Smooth muscle cell (in vitro differentiated cells): Measurements from ENCODE around the gene TRRAP. TPM values are rescaled to one million over a fixed set of nuclear protein-coding genes. Genes with fewer than 3 reads are reported as not detected.

Experiments used
- DNase-seq: peaks from one replicate; lab custom pipeline; 2025; ENCODE audit not compliant: unreplicated experiment; lab: John Stamatoyannopoulos, UW
- H2AFZ ChIP-seq: fragments of 200-600 bp; sonication (generic); 2 replicates; pipeline ENCODE4 v1.6.0; 2016; ENCODE audit warnings: antibody characterized with exemption, low read depth, mild to moderate bottlenecking
- H3F3A ChIP-seq: fragments of 200-600 bp; sonication (generic); 2 replicates; pipeline ENCODE4 v1.6.0; 2017; ENCODE audit warnings: antibody characterized with exemption, low read depth
- H3K27ac ChIP-seq: fragments of 200-600 bp; sonication (generic); 2 replicates; pipeline ENCODE4 v1.5.1; 2016; ENCODE audit warnings: low read depth, mild to moderate bottlenecking
- H3K27me3 ChIP-seq: fragments of 200-600 bp; sonication (generic); 2 replicates; pipeline ENCODE4 v1.6.1; 2016; ENCODE audit warnings: low read depth, mild to moderate bottlenecking
- H3K36me3 ChIP-seq: fragments of 200-600 bp; sonication (generic); 2 replicates; pipeline ENCODE4 v1.5.1; 2016; ENCODE audit warnings: low read depth
- H3K4me1 ChIP-seq: fragments of 200-600 bp; sonication (generic); 2 replicates; pipeline ENCODE4 v1.5.1; 2016; ENCODE audit warnings: low read depth
- H3K4me2 ChIP-seq: fragments of 200-600 bp; sonication (generic); 2 replicates; pipeline ENCODE4 v1.6.0; 2016; ENCODE audit warnings: mild to moderate bottlenecking
- H3K4me3 ChIP-seq: fragments of 200-600 bp; sonication (generic); 2 replicates; pipeline ENCODE4 v1.5.1; 2016; ENCODE audit warnings: mild to moderate bottlenecking
- H3K79me2 ChIP-seq: fragments of 200-600 bp; sonication (generic); 2 replicates; pipeline ENCODE4 v1.6.0; 2016; ENCODE audit warnings: low read depth, mild to moderate bottlenecking
- H3K9ac ChIP-seq: fragments of 200-600 bp; sonication (generic); 2 replicates; pipeline ENCODE4 v1.6.0; 2016; ENCODE audit warnings: low read depth
- H3K9me3 ChIP-seq: fragments of 200-600 bp; sonication (generic); replicated peaks from 2 replicates; pipeline ENCODE4 v1.5.1; 2016; ENCODE audit warnings: low read depth
- H4K20me1 ChIP-seq: fragments of 200-600 bp; sonication (generic); 2 replicates; pipeline ENCODE4 v1.6.0; 2016; ENCODE audit warnings: low read depth
- WGBS: methylation state at CpG from one replicate; pipeline ENCODE4 v1.1.7; 2016; ENCODE audit warnings: low lambda C conversion rate; 5-methylcytosine and 5-hydroxymethylcytosine counted together
- microRNA-seq: library from miRNA; unstranded; fragments of <30 nt; microRNA quantifications from one replicate; pipeline ENCODE4, GENCODE V29; 2016; ENCODE audit warnings: borderline number of aligned reads
- polyA plus RNA-seq: library from polyadenylated mRNA; unstranded; fragments of >200 nt; fragmentation: Nextera tagmentation; extraction: Ambion mirVana; gene quantifications from 2 replicates; pipeline ENCODE4 v1.2.1, GENCODE V29; 2016
- small RNA-seq: library from RNA; depleted of rRNA; stranded (forward); fragments of <200 nt; gene quantifications from one replicate; pipeline ENCODE3, GENCODE V24; 2014
- total RNA-seq: library from RNA; depleted of rRNA; stranded (reverse); fragments of >200 nt; gene quantifications from 2 replicates; pipeline ENCODE4 v1.2.3, GENCODE V29; 2014
- TF ChIP-seq, protein P1 (sequence below): fragments of 200-600 bp; sonication (generic); IDR thresholded peaks from 2 replicates; pipeline ENCODE4 v1.5.1; 2017; ENCODE audit warnings: borderline replicate concordance, mild to moderate bottlenecking, antibody characterized with exemption; ENCODE audit not compliant: insufficient read depth, poor library complexity, severe bottlenecking

The TRRAP gene
- total and polyA plus RNA-seq, 2 experiments from 2014 or later = 3.9 to 24.8 TPM

DNA sequence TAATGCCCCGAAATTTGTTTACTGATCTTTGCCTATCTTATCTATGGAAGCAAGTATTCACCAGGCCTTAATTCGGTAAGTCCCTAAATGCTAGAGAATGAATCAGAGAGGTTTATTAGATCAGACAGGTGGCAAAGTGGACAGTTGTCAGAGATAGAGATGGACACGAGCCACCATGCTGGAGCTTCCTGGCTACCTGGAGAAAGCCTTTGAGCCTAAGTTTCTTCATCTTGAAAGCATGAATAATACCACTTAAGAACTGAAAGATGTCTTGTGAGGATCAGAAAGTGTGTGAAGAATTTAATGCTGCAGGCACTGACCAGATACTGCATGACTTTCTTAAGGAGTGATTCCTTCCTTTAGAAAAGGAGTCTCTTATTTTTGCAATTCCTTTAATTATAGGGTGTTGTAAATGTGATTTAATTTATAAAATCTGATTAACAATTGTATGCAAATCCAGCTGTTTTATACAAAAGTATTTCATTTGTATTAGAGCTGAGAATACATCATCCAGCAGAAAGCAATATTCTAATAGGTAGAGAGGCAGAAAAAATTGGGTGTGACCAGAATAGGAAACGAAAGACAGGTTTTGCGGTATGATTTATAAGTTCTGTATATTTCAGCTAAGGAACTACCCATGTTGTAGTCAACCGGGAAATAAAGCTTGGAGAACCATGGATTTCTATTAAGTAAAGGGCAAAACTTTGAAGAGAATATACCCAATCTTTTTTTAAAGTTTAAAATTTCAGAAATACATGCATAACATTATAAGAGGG is 182.9 kb downstream of the TRRAP start:
- H3K27me3 ChIP-seq = no peaks in the 10 kb centered on the region
- DNase-seq = no peak
- H4K20me1 ChIP-seq = peaks cover 58% of the 10 kb centered on the region
- no peak overlapping the region for H3K4me3 ChIP-seq
- no peaks in the 10 kb centered on the region for H3K4me1 ChIP-seq
- TF ChIP-seq, protein P1, sequence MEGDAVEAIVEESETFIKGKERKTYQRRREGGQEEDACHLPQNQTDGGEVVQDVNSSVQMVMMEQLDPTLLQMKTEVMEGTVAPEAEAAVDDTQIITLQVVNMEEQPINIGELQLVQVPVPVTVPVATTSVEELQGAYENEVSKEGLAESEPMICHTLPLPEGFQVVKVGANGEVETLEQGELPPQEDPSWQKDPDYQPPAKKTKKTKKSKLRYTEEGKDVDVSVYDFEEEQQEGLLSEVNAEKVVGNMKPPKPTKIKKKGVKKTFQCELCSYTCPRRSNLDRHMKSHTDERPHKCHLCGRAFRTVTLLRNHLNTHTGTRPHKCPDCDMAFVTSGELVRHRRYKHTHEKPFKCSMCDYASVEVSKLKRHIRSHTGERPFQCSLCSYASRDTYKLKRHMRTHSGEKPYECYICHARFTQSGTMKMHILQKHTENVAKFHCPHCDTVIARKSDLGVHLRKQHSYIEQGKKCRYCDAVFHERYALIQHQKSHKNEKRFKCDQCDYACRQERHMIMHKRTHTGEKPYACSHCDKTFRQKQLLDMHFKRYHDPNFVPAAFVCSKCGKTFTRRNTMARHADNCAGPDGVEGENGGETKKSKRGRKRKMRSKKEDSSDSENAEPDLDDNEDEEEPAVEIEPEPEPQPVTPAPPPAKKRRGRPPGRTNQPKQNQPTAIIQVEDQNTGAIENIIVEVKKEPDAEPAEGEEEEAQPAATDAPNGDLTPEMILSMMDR = no peak
- peaks cover 55% of the 10 kb centered on the region for H3K79me2 ChIP-seq
- H3K9me3 ChIP-seq = no peaks in the 10 kb centered on the region
- no peaks in the 10 kb centered on the region for H3K36me3 ChIP-seq
- H3F3A ChIP-seq = peaks cover 7% of the 10 kb centered on the region
- no peak overlapping the region for H3K9ac ChIP-seq
- no peak overlapping the region for H3K4me2 ChIP-seq
- 92% methylated on average over 6 of the region's 6 CpGs for WGBS
- no peak overlapping the region for H2AFZ ChIP-seq
- no peak overlapping the region for H3K27ac ChIP-seq

Small RNAs within 50 kb of the gene (microRNA-seq; reads per million reads assigned to microRNA genes)
- gene MIR3609 = 9.9 reads per million, percentile 13 among the genes with 10 or more reads in this experiment

Small RNAs within 50 kb of the gene (small RNA-seq; reads per million reads assigned to genes)
- gene MIR3609 = 749 reads per million, percentile 100 among the genes with 10 or more reads in this experiment

Other genes with a start within 250 kb of the TRRAP start
- gene TMEM130, start 8.5 kb upstream of the TRRAP start, total RNA-seq = 0.09 and 0.22 TPM in 2 replicates
- gene TMEM130, start 8.5 kb upstream of the TRRAP start, polyA plus RNA-seq = 0.83 TPM in 1 of 2 replicates, not detected in the other